Measurements from ENCODE around the gene RABEP2.

GRCh38 chr16:28910086-28911031, 14.7 kb downstream of the RABEP2 start:
- no peak for TF ChIP-seq REST (IDR thresholded peaks at IDR 0.05)
- no peak for TF ChIP-seq PBX3 (IDR thresholded peaks at IDR 0.05)
- TF ChIP-seq RFX5 (IDR thresholded peaks at IDR 0.05), result no peak
- no peak for TF ChIP-seq MAZ (IDR thresholded peaks at IDR 0.05; ENCODE audit: borderline replicate concordance, low read depth, low read length)
- no peak for TF ChIP-seq CTCF (IDR thresholded peaks at IDR 0.05)

Measured in A549 (cell line).